Activated T-cell treated with anti-CD3 and anti-CD28 coated beads, Interleukin-2, amount 50 U/mL, for 24 hours (primary cell): ENCODE data around the gene GRM7.

ENCODE experiments used
- DNase-seq: peaks from one replicate; pipeline ENCODE4 v3.0.0-alpha.2; 2020
- H3K27ac Mint-ChIP-seq: 2 replicates; pipeline ENCODE4 v1.8.0; 2020; ENCODE audit warnings: mild to moderate bottlenecking, mixed read lengths
- H3K27me3 Mint-ChIP-seq: 2 replicates; pipeline ENCODE4 v1.8.0; 2020; ENCODE audit warnings: mixed read lengths
- H3K36me3 Mint-ChIP-seq: 2 replicates; pipeline ENCODE4 v1.8.0; 2020; ENCODE audit warnings: low read depth, mixed read lengths
- H3K4me1 Mint-ChIP-seq: 2 replicates; pipeline ENCODE4 v1.8.0; 2020; ENCODE audit warnings: low read depth, mixed read lengths
- H3K4me3 Mint-ChIP-seq: 2 replicates; pipeline ENCODE4 v1.8.0; 2020; ENCODE audit warnings: mild to moderate bottlenecking, moderate library complexity, mixed read lengths
- H3K9me3 Mint-ChIP-seq: 2 replicates; pipeline ENCODE4 v1.8.0; 2020; ENCODE audit warnings: mixed read lengths

Gene GRM7

GRCh38 chr3:7432610-7433009, 571.7 kb downstream of the GRM7 start:
- Mint-ChIP-seq H3K9me3 (peaks cover 7% of the 10 kb centered on the region), H3K4me3 (no peak overlapping the region), H3K4me1 (no peaks in the 10 kb centered on the region), H3K36me3 (no peaks in the 10 kb centered on the region), H3K27ac (no peak overlapping the region), H3K27me3 (no peaks in the 10 kb centered on the region)
- no peak for DNase-seq

GRCh38 chr3:7433073-7433472, 572.2 kb downstream of the GRM7 start:
- DNase-seq = no peak
- Mint-ChIP-seq H3K27me3 (no peaks in the 10 kb centered on the region), H3K27ac (no peak overlapping the region), H3K9me3 (peaks cover 7% of the 10 kb centered on the region), H3K4me3 (no peak overlapping the region), H3K36me3 (no peaks in the 10 kb centered on the region), H3K4me1 (no peaks in the 10 kb centered on the region)

- peaks cover 7% of the 10 kb centered on the region for H3K9me3 Mint-ChIP-seq
- no peak overlapping the region for H3K27ac Mint-ChIP-seq
- H3K36me3 Mint-ChIP-seq = no peaks in the 10 kb centered on the region
These were observed 575.6 kb downstream of the GRM7 start for GRCh38 chr3:7436542-7436941.

GRCh38 chr3:7437231-7437630, 576.3 kb downstream of the GRM7 start:
- Mint-ChIP-seq H3K4me3 (no peak overlapping the region), H3K27me3 (no peaks in the 10 kb centered on the region), H3K27ac (no peak overlapping the region), H3K4me1 (no peaks in the 10 kb centered on the region), H3K9me3 (peaks cover 7% of the 10 kb centered on the region), H3K36me3 (no peaks in the 10 kb centered on the region)
- no peak for DNase-seq

More at GRCh38 chr3:7436542-7436941, 575.6 kb downstream of the GRM7 start:
- Mint-ChIP-seq H3K4me1 (no peaks in the 10 kb centered on the region), H3K4me3 (no peak overlapping the region), H3K27me3 (no peaks in the 10 kb centered on the region)
- no peak for DNase-seq

- Mint-ChIP-seq H3K9me3 (no peaks in the 10 kb centered on the region), H3K36me3 (no peaks in the 10 kb centered on the region), H3K4me3 (no peak overlapping the region), H3K27ac (no peak overlapping the region), H3K4me1 (no peaks in the 10 kb centered on the region), H3K27me3 (no peaks in the 10 kb centered on the region)
- DNase-seq = no peak
These were observed 578.3 kb downstream of the GRM7 start for GRCh38 chr3:7439101-7439680.

GRCh38 chr3:7444886-7445285, 584.0 kb downstream of the GRM7 start:
- Mint-ChIP-seq H3K27ac (no peak overlapping the region), H3K4me3 (no peak overlapping the region), H3K9me3 (peaks cover 2% of the 10 kb centered on the region), H3K36me3 (no peaks in the 10 kb centered on the region), H3K27me3 (no peaks in the 10 kb centered on the region), H3K4me1 (no peaks in the 10 kb centered on the region)
- no peak for DNase-seq

GRCh38 chr3:7445331-7445730, 584.4 kb downstream of the GRM7 start:
- Mint-ChIP-seq H3K36me3 (no peaks in the 10 kb centered on the region), H3K27me3 (no peaks in the 10 kb centered on the region), H3K4me3 (no peak overlapping the region), H3K4me1 (no peaks in the 10 kb centered on the region), H3K9me3 (peaks cover 2% of the 10 kb centered on the region), H3K27ac (no peak overlapping the region)
- DNase-seq = no peak

GRCh38 chr3:7447197-7447769, 586.4 kb downstream of the GRM7 start:
- Mint-ChIP-seq H3K27ac (no peak overlapping the region), H3K36me3 (no peaks in the 10 kb centered on the region), H3K4me1 (no peaks in the 10 kb centered on the region), H3K9me3 (peaks cover 2% of the 10 kb centered on the region), H3K4me3 (no peak overlapping the region), H3K27me3 (no peaks in the 10 kb centered on the region)
- DNase-seq = no peak

GRCh38 chr3:7456386-7456785, 595.5 kb downstream of the GRM7 start:
- H3K4me1 Mint-ChIP-seq = no peaks in the 10 kb centered on the region

GRCh38 chr3:7461202-7461825, 600.4 kb downstream of the GRM7 start:
- no peak overlapping the region for H3K27ac Mint-ChIP-seq
- no peaks in the 10 kb centered on the region for H3K4me1 Mint-ChIP-seq
- H3K4me3 Mint-ChIP-seq = no peak overlapping the region
- no peaks in the 10 kb centered on the region for H3K9me3 Mint-ChIP-seq
- no peaks in the 10 kb centered on the region for H3K36me3 Mint-ChIP-seq
- no peak for DNase-seq
- no peaks in the 10 kb centered on the region for H3K27me3 Mint-ChIP-seq

More at GRCh38 chr3:7456386-7456785, 595.5 kb downstream of the GRM7 start:
- no peak for DNase-seq
- H3K36me3 Mint-ChIP-seq = no peaks in the 10 kb centered on the region
- H3K9me3 Mint-ChIP-seq = no peaks in the 10 kb centered on the region
- no peak overlapping the region for H3K4me3 Mint-ChIP-seq
- no peaks in the 10 kb centered on the region for H3K27me3 Mint-ChIP-seq
- H3K27ac Mint-ChIP-seq = no peak overlapping the region

GRCh38 chr3:7469866-7470265, 609.0 kb downstream of the GRM7 start:
- no peak overlapping the region for H3K27ac Mint-ChIP-seq
- H3K4me3 Mint-ChIP-seq = no peak overlapping the region
- H3K36me3 Mint-ChIP-seq = no peaks in the 10 kb centered on the region
- DNase-seq = no peak
- H3K27me3 Mint-ChIP-seq = no peaks in the 10 kb centered on the region
- H3K4me1 Mint-ChIP-seq = no peaks in the 10 kb centered on the region
- H3K9me3 Mint-ChIP-seq = no peaks in the 10 kb centered on the region

GRCh38 chr3:7484636-7485035, 623.7 kb downstream of the GRM7 start:
- Mint-ChIP-seq H3K4me1 (no peaks in the 10 kb centered on the region), H3K9me3 (no peaks in the 10 kb centered on the region), H3K27ac (no peak overlapping the region), H3K27me3 (no peaks in the 10 kb centered on the region), H3K4me3 (no peak overlapping the region), H3K36me3 (no peaks in the 10 kb centered on the region)
- DNase-seq = no peak

- H3K4me1 Mint-ChIP-seq = no peaks in the 10 kb centered on the region
- no peak overlapping the region for H3K4me3 Mint-ChIP-seq
- no peaks in the 10 kb centered on the region for H3K36me3 Mint-ChIP-seq
- H3K27ac Mint-ChIP-seq = no peak overlapping the region
- no peaks in the 10 kb centered on the region for H3K9me3 Mint-ChIP-seq
- no peaks in the 10 kb centered on the region for H3K27me3 Mint-ChIP-seq
- no peak for DNase-seq
These were observed 626.8 kb downstream of the GRM7 start for GRCh38 chr3:7487763-7488162.

- Mint-ChIP-seq H3K36me3 (no peaks in the 10 kb centered on the region), H3K27ac (no peak overlapping the region), H3K4me3 (no peak overlapping the region), H3K27me3 (no peaks in the 10 kb centered on the region), H3K4me1 (no peaks in the 10 kb centered on the region), H3K9me3 (peaks cover 7% of the 10 kb centered on the region)
- no peak for DNase-seq
These were observed 628.5 kb downstream of the GRM7 start for GRCh38 chr3:7489417-7489816.

- Mint-ChIP-seq H3K4me3 (no peak overlapping the region), H3K4me1 (no peaks in the 10 kb centered on the region), H3K27ac (no peak overlapping the region), H3K27me3 (no peaks in the 10 kb centered on the region), H3K36me3 (no peaks in the 10 kb centered on the region), H3K9me3 (peaks cover 15% of the 10 kb centered on the region)
- no peak for DNase-seq
These were observed 637.8 kb downstream of the GRM7 start for GRCh38 chr3:7498715-7499114.
